ENCODE measurements around the gene SLC8A3. TPM values are rescaled to one million over a fixed set of nuclear protein-coding genes. Genes with fewer than 3 reads are reported as not detected.

SLC8A3 gene
- total RNA-seq, 1 experiment from 2014 or later = not detected

- Histone ChIP-seq H4K20me1 (ENCODE audit: insufficient read depth) (no peaks in the 10 kb centered on the region; the same call in 1 of the 2 replicates), H3K79me2 (ENCODE audit: insufficient read depth, low read length) (no peaks in the 10 kb centered on the region), H3K27me3 (ENCODE audit: insufficient read depth, low read length) (peaks cover 49% of the 10 kb centered on the region), H3K4me2 (ENCODE audit: low read length) (no peak overlapping the region), H3K9ac (ENCODE audit: low read length) (no peak overlapping the region), H3K27ac (ENCODE audit: low read depth, low read length) (no peak overlapping the region), H3K4me1 (ENCODE audit: control insufficient read depth in 1 of 2, insufficient read depth in 2 of 2, low read length in 2 of 2) (no peaks in the 10 kb centered on the region), H3K9me2 (ENCODE audit: insufficient read depth) (no peaks in the 10 kb centered on the region), H3K9me3 (ENCODE audit: control insufficient read depth in 1 of 2, insufficient read depth in 1 of 2, low read depth in 1 of 2, low read length in 2 of 2) (no peaks in the 10 kb centered on the region), H3K36me3 (ENCODE audit: control insufficient read depth in 1 of 2, insufficient read depth in 2 of 2, low read length in 2 of 2) (no peaks in the 10 kb centered on the region), H3K4me3 (replicated peaks in 1 of 2; ENCODE audit: low read depth in 1 of 2, low read length in 2 of 2) (no peak overlapping the region), H2AFZ (ENCODE audit: low read depth, low read length, poor library complexity, severe bottlenecking) (no peak overlapping the region)
- RAD21 ChIA-PET (ENCODE audit: low non-redundant PET in 1 of 2, low total read pairs in 2 of 2, uncharacterized antibody in 2 of 2, unreplicated experiment in 2 of 2) = no interaction called here
- POLR2A ChIA-PET = no interaction called here
- ATAC-seq (no peak), DNase-seq (ENCODE audit: low read depth, low spot score) (no peak)
- intact Hi-C loops (cut with micrococcal nuclease) = no loop called here
- TF ChIP-seq POLR2A (IDR thresholded peaks at IDR 0.05; ENCODE audit: borderline replicate concordance, extremely low read depth, insufficient read depth, insufficient read length) = no peak
- TF ChIP-seq YY1 (IDR thresholded peaks at IDR 0.05; ENCODE audit: extremely low read depth, insufficient replicate concordance, low read depth, low read length) = no peak
- no peak for TF ChIP-seq ATF3 (IDR thresholded peaks at IDR 0.05)
- no peak for TF ChIP-seq ZNF274 (IDR thresholded peaks at IDR 0.05; ENCODE audit: low read depth, low read length)
- BruUV-seq (replicated peaks) = no TSS peak
- CTCF ChIA-PET = no interaction called here
These were observed 74.1 kb downstream of the SLC8A3 start for GRCh38 chr14:70114621-70115156.

GRCh38 chr14:70113211-70113610 is 75.5 kb downstream of the SLC8A3 start:
- Histone ChIP-seq H3K9me3 (ENCODE audit: control insufficient read depth in 1 of 2, insufficient read depth in 1 of 2, low read depth in 1 of 2, low read length in 2 of 2) (no peaks in the 10 kb centered on the region), H3K27ac (ENCODE audit: low read depth, low read length) (no peak overlapping the region), H2AFZ (ENCODE audit: low read depth, low read length, poor library complexity, severe bottlenecking) (no peak overlapping the region), H3K4me1 (ENCODE audit: control insufficient read depth in 1 of 2, insufficient read depth in 2 of 2, low read length in 2 of 2) (no peaks in the 10 kb centered on the region), H4K20me1 (ENCODE audit: insufficient read depth) (no peaks in the 10 kb centered on the region; the same call in 1 of the 2 replicates), H3K9me2 (ENCODE audit: insufficient read depth) (no peaks in the 10 kb centered on the region), H3K4me3 (replicated peaks in 1 of 2; ENCODE audit: low read depth in 1 of 2, low read length in 2 of 2) (no peak overlapping the region), H3K36me3 (ENCODE audit: control insufficient read depth in 1 of 2, insufficient read depth in 2 of 2, low read length in 2 of 2) (no peaks in the 10 kb centered on the region), H3K4me2 (ENCODE audit: low read length) (no peak overlapping the region), H3K27me3 (ENCODE audit: insufficient read depth, low read length) (peaks cover 40% of the 10 kb centered on the region), H3K9ac (ENCODE audit: low read length) (no peak overlapping the region), H3K79me2 (ENCODE audit: insufficient read depth, low read length) (no peaks in the 10 kb centered on the region)
- TF ChIP-seq EZH2 (IDR thresholded peaks at IDR 0.05) = no peak
- ATAC-seq = no peak
- RAD21 ChIA-PET (ENCODE audit: low non-redundant PET in 1 of 2, low total read pairs in 2 of 2, uncharacterized antibody in 2 of 2, unreplicated experiment in 2 of 2) = no interaction called here
- BruUV-seq (replicated peaks) = no TSS peak
- POLR2A ChIA-PET = no interaction called here
- no peak for DNase-seq (ENCODE audit: low read depth, low spot score)
- CTCF ChIA-PET = no interaction called here
- intact Hi-C loops (cut with micrococcal nuclease) = no loop called here
